NCI-H526 (cell line): ENCODE results near the gene ADRA1B.
"Not testable (repeated sequence)": the region's sequence is repeated elsewhere in the genome, so short reads cannot be mapped to it uniquely, and the experiment has no call there.

Experiments used
- DNase-seq, 2 experiments: peaks; one replicate each; lab custom pipeline; 2025; lab: John Stamatoyannopoulos, UW

ADRA1B gene

GRCh38 chr5:159969966-159970365 is 53.7 kb downstream of the ADRA1B start:
- DNase-seq: no peak

GRCh38 chr5:159971038-159971437 is 54.8 kb downstream of the ADRA1B start:
- DNase-seq: no peak

GRCh38 chr5:159971514-159971913 is 55.2 kb downstream of the ADRA1B start:
- no peak for DNase-seq

- peak in 1 of 2 experiments; percentile 67 for DNase-seq
These were observed 55.7 kb downstream of the ADRA1B start for GRCh38 chr5:159971931-159972461.

- DNase-seq: no peak
These were observed 56.5 kb downstream of the ADRA1B start for GRCh38 chr5:159972538-159973362.

- DNase-seq: no peak
These were observed 59.3 kb downstream of the ADRA1B start for GRCh38 chr5:159975462-159976019.

- DNase-seq: no peak
These were observed 60.6 kb downstream of the ADRA1B start for GRCh38 chr5:159976921-159977320.

GRCh38 chr5:159978358-159978757 is 62.1 kb downstream of the ADRA1B start:
- no peak for DNase-seq

- DNase-seq: no peak
These were observed 66.3 kb downstream of the ADRA1B start for GRCh38 chr5:159982421-159983173.

GRCh38 chr5:159987031-159987674 is 70.9 kb downstream of the ADRA1B start:
- DNase-seq: peak; percentile 59 to 79

GRCh38 chr5:159990506-159990905 is 74.2 kb downstream of the ADRA1B start:
- no peak for DNase-seq

- DNase-seq: no peak
These were observed 76.3 kb downstream of the ADRA1B start for GRCh38 chr5:159992566-159992965.

- DNase-seq: no peak
These were observed 76.9 kb downstream of the ADRA1B start for GRCh38 chr5:159993194-159993593.

- no peak for DNase-seq
These were observed 79.6 kb downstream of the ADRA1B start for GRCh38 chr5:159995907-159996306.

GRCh38 chr5:160001457-160001856 is 85.2 kb downstream of the ADRA1B start:
- no peak for DNase-seq

GRCh38 chr5:160007514-160007913 is 91.2 kb downstream of the ADRA1B start:
- DNase-seq: no peak

GRCh38 chr5:160008529-160008876 is 92.2 kb downstream of the ADRA1B start:
- not testable (repeated sequence) for DNase-seq

- DNase-seq: peak; percentile 95
These were observed 92.8 kb downstream of the ADRA1B start, which contains the start of gene TTC1 for GRCh38 chr5:160008877-160009590. Gene TTC1, plus strand, starts transcription at chr5:160009139. Its CDS starts 1,390 bp downstream, at chr5:160010529.

- DNase-seq: no peak
These were observed 93.3 kb downstream of the ADRA1B start for GRCh38 chr5:160009591-160009989.

- DNase-seq: no peak
These were observed 95.2 kb downstream of the ADRA1B start for GRCh38 chr5:160011471-160011870.

- not testable (repeated sequence) for DNase-seq
These were observed 97.9 kb downstream of the ADRA1B start for GRCh38 chr5:160014197-160014596.
